Smooth muscle cell of the pulmonary artery (primary cell): ENCODE data around the gene CSN1S1. TPM values are rescaled to one million over a fixed set of nuclear protein-coding genes. Genes with fewer than 3 reads are reported as not detected.

ENCODE experiments used
- total RNA-seq: library from RNA; depleted of rRNA; stranded (reverse); fragments of >200 nt; gene quantifications from 2 replicates; pipeline ENCODE4 v1.2.3, GENCODE V29; 2014

The CSN1S1 gene, protein sequence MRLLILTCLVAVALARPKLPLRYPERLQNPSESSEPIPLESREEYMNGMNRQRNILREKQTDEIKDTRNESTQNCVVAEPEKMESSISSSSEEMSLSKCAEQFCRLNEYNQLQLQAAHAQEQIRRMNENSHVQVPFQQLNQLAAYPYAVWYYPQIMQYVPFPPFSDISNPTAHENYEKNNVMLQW
- total RNA-seq = not detected in 2 replicates

DNA sequence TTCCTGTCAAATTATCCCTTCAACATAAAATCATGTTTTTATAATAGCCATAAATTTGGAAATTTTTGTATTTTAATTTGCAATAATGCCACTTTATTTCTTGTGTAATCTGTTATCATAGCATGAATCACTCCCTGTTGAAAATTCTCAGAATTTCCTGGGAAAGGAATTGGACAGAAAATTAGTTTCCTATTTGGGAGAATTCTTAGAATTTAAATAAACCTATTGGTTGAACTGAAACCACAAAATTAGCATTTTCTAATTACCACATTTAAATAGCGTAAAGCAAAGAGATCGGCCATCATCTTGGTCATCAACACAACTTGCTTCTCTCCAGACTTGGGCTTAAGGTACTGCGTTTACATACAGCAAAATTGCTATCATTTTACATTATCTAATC is at the start of gene CSN1S1:
Gene CSN1S1, plus strand, starts transcription at position 301 of the 400 bp plus-strand sequence. CDS start 1,488 bp downstream, outside the sequence.

DNA sequence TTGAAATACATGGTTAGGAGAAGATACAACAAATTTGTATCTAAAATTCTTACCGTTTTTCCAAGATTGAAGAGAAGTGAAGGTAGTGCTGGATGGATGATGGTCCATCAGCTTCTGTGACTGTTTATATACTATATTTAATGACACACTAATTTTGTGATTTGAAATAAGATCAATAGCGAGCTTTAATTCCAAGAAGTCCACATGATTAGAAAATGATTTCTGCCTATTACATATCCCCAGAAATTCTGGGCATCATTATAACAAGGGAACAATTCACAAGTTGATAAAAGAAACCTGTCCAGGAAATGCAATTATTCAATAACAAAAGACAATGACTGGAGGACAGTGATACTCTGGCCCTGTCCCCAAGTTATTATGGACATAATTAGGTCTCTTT is 34.8 kb downstream of the CSN1S1 start, which contains the start of gene CSN2:
Gene CSN2, minus strand, starts transcription at position 101 of the 400 bp plus-strand sequence. CDS start 4,733 bp downstream, outside the sequence.

DNA sequence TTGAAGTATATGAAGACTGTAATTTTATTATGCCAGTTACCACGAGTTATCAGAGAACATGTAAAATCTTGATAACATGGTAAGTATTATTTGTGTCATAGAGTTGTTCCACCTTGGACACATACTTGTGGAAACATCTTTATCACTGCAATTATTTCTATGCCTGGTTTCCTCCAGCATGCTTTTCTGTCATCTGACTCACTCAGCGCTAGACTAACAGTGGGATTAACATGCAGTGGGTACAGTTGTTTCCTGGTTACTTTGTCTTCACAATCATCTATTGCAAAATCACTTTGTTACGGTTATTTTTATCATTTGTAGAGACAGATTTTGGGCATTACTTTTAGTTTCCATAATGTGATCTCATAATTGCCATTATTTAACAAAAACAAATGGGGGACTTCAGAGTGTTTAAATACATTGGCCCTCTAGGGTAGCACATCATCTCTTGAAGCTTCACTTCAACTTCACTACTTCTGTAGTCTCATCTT is 64.7 kb downstream of the CSN1S1 start, which contains the start of gene STATH:
Gene STATH, plus strand, starts transcription at position 441 of the 491 bp plus-strand sequence. CDS start 2,472 bp downstream, outside the sequence.

Other genes with a start within 250 kb of the CSN1S1 start
- 1.5 and 3.2 TPM in 2 replicates for gene SULT1B1, start 170.4 kb upstream of the CSN1S1 start, total RNA-seq
- 10.7 and 17.8 TPM in 2 replicates for gene SULT1E1, start 70.9 kb upstream of the CSN1S1 start, total RNA-seq
- gene CSN2, start 34.7 kb downstream of the CSN1S1 start, total RNA-seq = not detected in 2 replicates
- gene STATH, start 64.9 kb downstream of the CSN1S1 start, total RNA-seq = not detected in 2 replicates
- not detected in 2 replicates for gene HTN3, start 97.4 kb downstream of the CSN1S1 start, total RNA-seq
- not detected in 2 replicates for gene HTN1, start 119.4 kb downstream of the CSN1S1 start, total RNA-seq
- gene PRR27, start 223.2 kb downstream of the CSN1S1 start, total RNA-seq = not detected in 2 replicates